GOT3 (cell line): Measurements from ENCODE around the gene MEIS2.

Source experiments
- DNase-seq: peaks from one replicate; lab custom pipeline; 2025; ENCODE audit warnings: mixed read lengths; lab: John Stamatoyannopoulos, UW

Gene MEIS2

DNA sequence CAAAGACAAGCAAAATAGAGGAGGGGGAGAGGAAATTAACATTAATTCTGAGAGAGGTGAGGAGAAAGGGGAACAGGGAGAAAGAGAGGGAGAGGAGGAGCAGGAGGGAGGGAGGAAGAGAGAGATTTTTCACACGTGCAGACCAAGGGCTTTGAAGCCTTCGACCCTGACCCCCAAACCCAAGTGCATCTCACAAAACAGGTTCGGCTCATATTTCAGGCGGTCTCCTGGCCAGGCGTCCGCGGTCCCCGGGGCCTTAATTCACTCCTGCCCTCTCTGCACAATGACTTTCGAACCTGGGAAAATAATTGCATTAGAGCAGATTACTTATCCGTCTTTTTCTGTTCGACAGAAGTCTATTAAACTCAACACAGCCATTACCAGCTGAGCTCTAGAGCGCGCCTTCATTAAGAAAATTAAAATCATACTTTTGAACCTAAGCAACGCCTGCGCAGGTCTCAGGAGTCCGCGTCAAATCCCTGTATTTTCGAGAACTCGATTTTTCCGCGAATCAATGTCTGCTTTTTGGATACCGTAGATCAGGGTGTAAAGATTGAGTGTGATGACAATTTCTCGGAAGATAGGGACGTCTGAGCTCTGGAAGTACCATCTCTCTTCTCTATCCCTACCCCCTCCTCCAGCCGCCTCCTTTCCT lies 220.7 kb downstream of the MEIS2 start:
- no peak for DNase-seq

DNA sequence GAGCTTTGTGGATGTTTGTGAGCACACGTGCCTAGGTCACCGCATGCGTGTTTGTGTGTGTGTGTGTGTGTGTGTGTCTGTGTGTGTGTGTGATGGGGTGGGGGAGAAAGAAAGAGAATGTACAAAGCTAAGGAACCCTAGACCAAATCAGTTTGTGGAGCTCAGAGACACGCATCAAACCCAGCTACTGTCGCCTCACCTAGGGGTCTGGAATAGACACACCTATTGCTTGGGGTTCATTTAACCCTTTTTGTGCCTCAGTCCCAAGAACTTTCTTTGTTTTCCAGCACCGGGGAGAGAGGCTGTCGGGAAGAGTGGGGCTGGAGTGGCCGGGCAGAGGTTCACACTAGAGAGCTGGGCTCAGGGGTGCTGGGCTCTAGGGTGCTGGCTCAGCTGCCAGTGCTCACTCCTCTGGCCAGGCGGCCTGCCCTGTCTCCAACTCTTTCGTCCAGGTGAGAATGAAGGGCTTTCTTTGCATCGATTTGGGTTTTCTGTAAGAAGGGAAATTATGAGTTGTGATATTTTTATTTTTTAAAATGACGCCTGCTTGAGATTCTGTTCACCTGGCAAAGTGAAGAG lies 221.6 kb downstream of the MEIS2 start:
- no peak for DNase-seq

DNA sequence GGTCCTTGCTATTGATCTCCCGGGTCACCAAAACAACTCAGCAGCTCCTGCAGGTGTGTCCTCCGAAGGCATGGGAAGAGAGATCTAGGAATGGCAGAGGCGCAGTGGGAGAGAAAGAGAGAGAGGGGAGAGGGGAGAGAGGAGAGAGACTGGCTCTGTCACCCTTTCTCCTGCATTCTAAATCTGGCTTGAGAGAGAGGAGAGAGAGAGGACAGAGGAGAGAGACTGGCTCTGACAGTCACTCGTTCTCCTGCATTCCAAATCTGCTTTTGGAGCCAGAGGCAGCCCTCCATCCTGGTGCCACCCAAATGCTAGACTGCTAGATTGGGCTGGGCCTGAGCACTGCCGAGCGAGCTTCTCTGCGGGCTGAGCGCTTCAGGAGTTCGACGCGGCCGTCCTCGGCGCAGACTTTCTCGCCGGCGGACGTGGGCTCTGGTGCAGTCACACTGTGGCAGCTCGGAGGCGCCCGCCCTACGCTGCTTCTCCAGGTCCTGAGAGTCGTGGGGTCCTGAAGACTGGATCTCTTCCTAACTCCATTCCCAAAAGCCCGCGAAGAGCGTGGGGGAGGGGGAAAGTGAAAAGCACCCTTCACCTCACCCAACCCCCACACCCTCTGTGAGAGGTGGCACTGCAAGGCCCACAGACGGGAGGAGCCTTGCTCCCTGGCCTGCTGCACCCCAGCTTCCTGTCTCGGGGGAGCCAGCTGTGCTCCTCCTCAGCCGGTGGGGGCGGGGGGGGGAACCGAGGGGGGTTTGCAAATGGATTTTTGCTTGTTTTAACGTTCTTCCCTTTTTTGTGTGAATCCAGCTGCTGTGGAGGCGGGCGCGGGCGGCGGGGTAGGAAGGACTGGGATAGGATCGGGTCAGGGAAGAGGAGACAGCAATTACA lies 222.3 kb downstream of the MEIS2 start:
- no peak for DNase-seq

DNA sequence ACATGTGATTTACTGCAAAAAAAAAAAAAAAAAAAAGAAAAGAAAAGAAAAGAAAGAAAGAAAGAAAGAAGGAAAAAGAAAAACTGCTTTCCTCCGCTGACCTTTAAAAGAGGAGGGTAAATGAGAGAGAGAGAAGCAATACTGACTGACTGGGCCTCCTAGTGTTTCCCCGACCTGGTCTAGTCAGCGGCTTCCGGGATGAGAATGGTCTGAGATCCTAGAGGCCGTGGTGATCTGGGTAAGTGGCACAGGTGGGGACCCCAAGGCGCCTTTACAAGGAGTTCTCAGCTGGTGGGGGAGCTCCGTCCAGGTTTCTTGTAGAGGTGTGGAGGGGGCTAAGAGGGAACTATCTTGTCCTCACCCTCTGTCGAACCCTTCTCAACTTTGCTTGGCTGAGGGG lies 223.1 kb downstream of the MEIS2 start:
- DNase-seq: no peak

DNA sequence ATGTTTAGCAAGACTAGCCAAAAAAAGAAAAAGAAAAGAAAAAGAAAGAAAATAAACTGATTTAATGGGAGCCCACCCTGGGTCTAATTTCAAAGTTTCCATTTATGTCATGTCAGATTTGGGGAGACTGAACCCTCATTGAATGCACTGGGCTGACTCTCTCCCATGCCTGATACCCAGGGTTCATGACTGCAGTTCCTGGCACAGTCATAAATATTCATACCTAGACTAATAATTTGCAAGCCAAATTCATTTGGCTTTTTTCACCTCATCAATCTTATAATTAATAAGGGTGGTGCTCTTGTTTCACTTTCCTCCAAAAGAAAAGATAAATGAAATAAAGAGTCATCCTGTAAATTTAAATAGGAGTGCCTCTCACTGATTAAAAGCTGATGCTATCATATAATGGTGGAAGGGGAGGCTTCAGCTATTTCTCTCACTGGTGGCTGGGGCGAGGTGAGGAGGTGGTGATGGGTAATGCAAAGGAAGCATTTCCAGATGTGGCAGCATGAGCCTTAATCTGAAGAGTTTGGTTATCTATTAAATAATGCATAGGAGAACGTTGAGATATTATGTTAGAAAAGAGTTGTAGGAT lies 224.5 kb downstream of the MEIS2 start:
- no peak for DNase-seq

DNA sequence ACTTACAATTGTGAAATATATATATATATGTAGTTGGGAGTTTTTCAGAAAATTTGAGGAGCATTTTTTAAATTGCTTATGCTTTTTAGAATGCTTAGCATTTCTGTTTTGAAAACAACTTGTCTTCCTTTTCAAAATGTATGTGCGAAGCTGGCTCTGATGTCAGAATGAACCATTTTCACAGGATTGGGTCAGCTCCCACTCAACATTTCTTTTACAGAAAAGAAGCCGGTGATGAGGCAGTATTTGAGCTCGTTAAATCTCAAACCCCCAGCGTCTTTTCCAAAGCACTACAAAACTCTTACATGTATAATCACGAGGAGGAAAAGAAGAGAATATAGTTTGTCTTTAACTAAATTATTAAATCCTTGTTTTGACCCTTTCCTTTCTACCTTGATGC lies 225.4 kb downstream of the MEIS2 start:
- DNase-seq: no peak

DNA sequence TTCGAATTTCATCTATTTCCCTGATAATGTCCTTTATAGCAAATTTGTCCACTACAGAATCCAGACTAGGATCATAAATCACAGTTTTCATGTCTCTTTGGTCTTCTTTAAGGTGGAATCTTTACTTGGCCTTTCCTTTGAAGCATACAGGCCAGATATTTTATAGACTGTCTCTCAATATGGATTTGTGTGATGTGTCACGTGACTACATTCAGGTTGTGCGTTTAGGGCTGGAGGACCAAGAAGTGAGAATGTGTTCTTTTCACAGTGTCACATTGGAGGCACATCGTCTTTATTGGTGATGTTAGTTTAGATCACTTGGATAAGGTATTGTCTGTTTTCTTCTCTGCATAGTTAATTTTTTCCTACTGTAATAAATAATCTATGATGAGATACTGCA lies 232.9 kb downstream of the MEIS2 start:
- DNase-seq: no peak

DNA sequence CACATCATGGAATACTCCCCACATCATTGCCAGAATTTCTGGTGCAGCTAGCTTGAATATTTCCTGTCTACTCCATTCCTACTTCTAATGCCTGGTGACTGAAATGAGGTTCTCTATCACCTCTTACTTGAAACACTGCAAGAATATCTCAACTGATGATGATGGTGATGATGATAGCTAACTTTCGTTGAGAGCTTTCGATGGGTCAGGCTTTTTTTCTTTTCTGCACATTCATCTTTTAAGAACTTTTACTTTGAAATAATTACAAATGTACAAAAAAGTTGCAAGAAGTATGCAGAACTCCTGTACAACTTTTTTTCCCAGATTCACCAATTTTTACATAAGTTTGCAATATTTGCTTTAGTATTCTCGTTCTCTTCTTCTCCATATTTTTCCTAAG lies 233.5 kb downstream of the MEIS2 start:
- no peak for DNase-seq

DNA sequence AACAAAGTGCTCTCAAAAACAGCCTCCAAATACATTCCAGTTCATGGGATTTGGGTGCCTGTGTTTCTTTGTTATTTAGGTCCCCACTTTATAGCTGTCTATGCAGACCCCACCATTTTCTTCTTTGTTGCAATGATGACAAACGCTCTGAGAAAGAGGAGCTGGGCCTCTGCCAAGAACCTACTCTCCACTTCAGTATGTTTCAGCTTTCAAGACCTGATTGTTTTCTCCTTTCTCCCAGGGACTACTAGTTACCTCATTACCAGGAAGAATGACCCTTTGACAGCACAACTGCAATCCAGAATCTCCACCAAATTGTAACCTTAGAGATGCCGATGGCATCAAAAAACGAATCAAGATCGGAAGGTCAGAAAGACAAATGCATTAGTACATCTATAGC lies 236.8 kb downstream of the MEIS2 start:
- no peak for DNase-seq

DNA sequence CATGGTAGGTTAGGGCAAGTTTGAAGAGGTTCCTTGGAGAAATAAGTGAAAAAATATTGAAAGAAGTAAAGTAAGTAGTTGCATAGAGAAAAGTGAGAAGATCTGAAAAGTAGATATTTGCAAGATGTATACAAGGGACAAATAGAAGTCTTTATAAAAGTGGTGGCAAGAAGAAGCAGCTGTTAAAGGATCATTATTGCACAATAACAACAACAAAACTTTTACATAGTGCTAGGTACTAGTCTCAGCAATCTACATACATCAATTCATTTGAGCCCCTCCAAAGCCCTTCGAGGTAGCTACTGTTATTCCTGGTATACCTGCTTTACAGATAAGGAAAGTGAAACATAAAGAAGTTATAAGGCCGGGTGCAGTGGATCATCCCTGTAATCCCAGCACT lies 239.6 kb downstream of the MEIS2 start:
- no peak for DNase-seq

DNA sequence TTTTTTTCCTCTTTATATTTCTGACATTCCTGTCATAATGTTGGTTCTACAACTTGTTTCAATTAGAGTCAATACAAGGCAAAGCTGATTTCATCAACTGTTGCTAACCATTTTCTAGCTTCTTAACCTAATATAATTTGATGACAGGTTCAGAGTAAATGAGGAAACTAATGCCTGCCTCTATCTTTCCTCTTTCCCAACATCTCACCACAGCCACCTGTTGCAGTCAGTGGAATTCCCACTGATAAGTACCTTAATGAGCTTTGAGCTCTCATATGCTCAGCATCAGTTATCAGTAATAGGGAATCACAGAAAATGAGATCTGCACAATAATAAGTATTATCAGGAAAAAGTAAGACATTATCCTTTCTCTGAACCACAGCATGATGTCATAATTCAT lies 241.9 kb downstream of the MEIS2 start:
- no peak for DNase-seq

DNA sequence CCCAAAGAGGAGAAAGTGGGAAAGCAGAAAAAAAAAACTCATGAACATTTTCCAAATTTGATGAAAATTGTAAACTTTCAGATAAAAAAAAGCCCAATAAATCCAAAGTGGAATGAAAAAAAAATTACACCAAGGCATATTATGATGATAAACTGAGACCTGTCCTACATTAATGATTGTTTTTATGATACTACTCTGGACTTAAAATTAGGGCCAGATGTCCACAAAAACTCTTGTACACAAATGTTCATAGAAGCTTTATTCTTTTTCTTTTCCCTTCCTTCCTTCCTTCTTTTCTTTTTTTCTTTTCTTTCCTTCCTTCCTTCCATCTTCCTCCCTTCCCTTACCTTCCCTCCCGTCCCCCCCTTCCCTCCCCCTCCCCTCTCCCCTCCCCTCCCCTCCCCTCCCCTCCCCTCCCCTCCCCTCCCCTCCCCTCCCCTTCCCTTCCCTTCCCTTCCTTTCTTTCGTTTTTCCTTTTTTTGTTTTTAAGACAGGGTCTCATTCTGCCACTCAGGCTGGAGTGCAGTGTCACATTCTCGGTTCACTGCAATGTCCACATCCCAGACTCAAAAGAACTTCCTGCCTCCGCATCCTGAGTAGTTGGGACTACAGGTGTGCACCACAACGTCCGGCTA lies 243.9 kb downstream of the MEIS2 start:
- no peak for DNase-seq

DNA sequence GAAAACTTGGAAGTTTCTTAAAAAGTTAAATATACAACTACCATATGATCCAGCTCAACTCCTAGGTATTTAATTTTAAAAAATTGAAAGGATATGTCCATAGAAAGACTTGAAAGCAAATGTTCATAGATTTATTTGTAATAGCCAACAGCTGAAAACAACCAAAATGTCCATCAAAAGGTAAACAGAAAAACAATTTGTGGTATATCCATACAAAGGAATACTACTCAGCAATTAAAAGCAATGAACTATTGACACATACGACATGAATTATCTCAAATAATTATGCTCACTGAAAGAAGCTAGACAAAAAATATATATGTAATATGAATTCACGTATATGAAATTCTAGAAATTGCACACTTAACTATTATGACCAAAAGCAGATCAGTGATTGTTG lies 249.5 kb downstream of the MEIS2 start:
- no peak for DNase-seq

DNA sequence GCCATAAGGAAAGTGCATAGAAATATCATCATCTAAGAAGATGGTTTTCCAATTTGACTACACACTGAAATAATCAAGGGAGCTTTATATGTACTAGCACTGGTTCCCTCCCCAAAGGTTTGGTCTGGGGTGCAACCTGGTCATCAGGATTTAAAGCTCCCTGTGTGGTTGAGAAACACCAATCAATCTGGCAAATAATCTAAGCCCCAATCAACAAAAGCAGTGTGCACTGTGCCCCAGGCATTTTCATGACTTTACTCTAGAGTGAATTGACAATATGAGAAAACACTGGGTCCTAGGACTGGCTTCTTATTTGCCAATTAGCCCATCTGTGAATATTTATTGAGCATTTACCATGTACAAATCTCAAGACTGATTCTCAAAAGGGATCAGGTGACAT lies 255.1 kb downstream of the MEIS2 start:
- DNase-seq: no peak

DNA sequence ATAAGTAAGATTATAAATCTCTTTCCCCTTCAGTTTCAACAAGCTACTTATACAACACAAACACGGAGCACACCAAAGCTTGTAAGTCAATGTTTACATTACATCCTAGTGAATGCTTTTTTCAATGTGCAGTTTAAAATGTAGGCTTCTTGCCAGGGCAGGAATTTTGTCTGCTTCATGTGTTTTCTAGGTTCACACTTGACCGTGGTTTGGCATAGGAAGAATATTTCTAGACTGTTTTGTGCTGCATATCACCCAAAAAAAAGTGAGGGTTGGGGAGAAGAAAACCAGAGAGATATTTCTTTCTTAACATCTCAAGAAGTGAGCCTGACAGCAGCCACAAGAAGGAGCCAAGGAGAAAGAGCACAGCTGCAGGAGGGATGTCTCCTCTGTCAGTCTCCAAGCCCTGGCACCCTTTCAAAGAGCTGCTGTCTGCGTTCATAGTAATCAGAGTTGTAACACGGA lies 255.8 kb downstream of the MEIS2 start:
- DNase-seq: no peak

DNA sequence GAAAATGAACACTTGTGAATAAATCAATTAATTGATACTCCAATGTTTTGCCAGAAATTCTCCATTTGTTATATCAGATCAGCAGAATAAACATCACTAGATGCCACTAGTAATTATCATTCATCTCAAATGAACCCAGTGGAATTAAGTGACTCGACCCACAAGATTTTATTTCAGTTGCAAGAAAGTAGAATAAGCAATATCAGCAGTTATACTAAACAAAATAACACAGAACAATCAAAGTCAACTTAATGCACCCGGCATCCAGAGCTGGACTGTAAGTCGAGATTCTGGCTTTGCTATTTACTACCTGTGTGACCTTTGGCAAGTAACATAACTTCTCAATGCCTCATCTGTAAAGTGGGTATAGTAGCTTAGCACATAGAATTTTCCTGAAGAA lies 256.5 kb downstream of the MEIS2 start:
- DNase-seq: no peak

DNA sequence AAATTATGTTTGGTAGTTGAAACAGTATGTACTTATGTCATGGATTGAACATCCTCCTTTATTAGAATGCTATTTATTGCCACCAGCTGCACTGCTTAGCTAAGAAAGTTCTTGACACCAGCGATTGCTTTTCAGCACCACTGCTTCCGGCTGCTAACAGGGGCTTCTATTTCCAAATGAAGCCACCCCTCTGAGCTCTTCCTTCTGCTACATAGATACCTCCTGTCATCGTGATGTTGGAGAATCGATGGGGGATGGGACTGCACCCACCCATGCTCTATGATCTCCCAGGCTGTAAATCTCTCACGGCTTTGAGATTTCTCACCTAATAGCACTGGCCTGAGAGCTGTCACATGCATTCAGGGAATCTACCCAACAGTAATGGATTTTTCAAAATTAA lies 259.2 kb downstream of the MEIS2 start:
- DNase-seq: no peak
